Kidney epithelial cell (primary cell): ENCODE data around the gene CCR4. TPM values are rescaled to one million over a fixed set of nuclear protein-coding genes. Genes with fewer than 3 reads are reported as not detected.

Source experiments
- DNase-seq: peaks from one replicate; pipeline ENCODE4 v3.0.0-alpha.2; 2010; ENCODE audit warnings: low read depth
- H3K27me3 ChIP-seq: 2 replicates; pipeline ENCODE4 v1.6.0; 2011; ENCODE audit warnings: low read length; ENCODE audit not compliant: control insufficient read depth, insufficient read depth
- H3K36me3 ChIP-seq: 2 replicates; pipeline ENCODE4 v1.5.1; 2011; ENCODE audit warnings: low read length; ENCODE audit not compliant: control insufficient read depth, insufficient read depth
- H3K4me3 ChIP-seq: 2 replicates; pipeline ENCODE4 v1.5.1; 2011; ENCODE audit warnings: low read depth, mild to moderate bottlenecking, control low read depth, low read length
- total RNA-seq: library from RNA; depleted of rRNA; stranded (reverse); fragments of >200 nt; gene quantifications from 2 replicates; pipeline ENCODE4 v1.2.3, GENCODE V29; 2015
- TF ChIP-seq, protein P1 (sequence below): IDR thresholded peaks from 2 replicates; pipeline ENCODE4 v1.5.1; 2011; ENCODE audit warnings: mild to moderate bottlenecking, moderate library complexity, low read length, control low read depth, inconsistent platforms; ENCODE audit not compliant: insufficient read depth, poor library complexity, severe bottlenecking

The CCR4 gene
- total RNA-seq, 1 donor from 2014 or later, result not detected

DNA sequence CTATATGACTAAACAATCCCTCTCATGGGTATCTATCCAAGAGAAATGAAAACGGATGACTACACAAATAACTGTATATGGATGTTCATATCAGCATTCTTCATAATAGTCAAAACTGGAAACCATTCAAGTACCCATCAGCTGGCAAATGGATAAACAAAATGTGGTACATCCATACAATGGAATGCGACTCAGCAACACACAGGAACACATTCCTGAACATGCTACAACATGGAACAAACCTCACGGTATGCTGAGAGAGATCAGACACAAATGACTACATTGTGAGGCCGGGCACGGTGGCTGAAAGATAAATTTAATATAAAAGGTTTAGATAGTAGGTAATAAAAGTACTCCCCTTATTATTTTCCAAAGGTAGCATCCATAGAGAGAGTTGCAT, 42.6 kb downstream of the CCR4 start:
- Histone ChIP-seq H3K4me3 (no peak overlapping the region), H3K36me3 (no peaks in the 10 kb centered on the region), H3K27me3 (no peaks in the 10 kb centered on the region)
- TF ChIP-seq, protein P1, sequence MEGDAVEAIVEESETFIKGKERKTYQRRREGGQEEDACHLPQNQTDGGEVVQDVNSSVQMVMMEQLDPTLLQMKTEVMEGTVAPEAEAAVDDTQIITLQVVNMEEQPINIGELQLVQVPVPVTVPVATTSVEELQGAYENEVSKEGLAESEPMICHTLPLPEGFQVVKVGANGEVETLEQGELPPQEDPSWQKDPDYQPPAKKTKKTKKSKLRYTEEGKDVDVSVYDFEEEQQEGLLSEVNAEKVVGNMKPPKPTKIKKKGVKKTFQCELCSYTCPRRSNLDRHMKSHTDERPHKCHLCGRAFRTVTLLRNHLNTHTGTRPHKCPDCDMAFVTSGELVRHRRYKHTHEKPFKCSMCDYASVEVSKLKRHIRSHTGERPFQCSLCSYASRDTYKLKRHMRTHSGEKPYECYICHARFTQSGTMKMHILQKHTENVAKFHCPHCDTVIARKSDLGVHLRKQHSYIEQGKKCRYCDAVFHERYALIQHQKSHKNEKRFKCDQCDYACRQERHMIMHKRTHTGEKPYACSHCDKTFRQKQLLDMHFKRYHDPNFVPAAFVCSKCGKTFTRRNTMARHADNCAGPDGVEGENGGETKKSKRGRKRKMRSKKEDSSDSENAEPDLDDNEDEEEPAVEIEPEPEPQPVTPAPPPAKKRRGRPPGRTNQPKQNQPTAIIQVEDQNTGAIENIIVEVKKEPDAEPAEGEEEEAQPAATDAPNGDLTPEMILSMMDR, result no peak
- DNase-seq, result no peak

DNA sequence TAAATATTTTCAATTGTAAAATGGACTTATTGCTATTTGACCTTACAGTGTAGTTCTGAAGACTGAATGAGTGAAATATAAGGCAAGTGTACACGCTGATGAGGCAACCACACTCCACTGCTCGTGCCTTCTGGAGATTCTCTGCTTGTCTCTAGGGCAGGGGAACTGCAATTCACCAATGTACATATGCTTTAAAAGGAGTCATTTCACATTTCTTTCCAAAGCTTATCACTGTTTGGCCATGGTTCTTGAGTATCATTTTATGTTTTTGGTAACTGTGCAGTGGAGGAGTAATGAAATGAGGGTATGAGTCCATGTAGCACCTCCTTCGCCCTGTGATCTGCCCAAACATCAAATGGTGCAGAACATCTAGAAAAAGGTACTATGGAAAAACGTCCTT, 43.7 kb downstream of the CCR4 start:
- TF ChIP-seq, protein P1, result no peak
- Histone ChIP-seq H3K36me3 (no peaks in the 10 kb centered on the region), H3K27me3 (no peaks in the 10 kb centered on the region), H3K4me3 (no peak overlapping the region)
- DNase-seq, result no peak

DNA sequence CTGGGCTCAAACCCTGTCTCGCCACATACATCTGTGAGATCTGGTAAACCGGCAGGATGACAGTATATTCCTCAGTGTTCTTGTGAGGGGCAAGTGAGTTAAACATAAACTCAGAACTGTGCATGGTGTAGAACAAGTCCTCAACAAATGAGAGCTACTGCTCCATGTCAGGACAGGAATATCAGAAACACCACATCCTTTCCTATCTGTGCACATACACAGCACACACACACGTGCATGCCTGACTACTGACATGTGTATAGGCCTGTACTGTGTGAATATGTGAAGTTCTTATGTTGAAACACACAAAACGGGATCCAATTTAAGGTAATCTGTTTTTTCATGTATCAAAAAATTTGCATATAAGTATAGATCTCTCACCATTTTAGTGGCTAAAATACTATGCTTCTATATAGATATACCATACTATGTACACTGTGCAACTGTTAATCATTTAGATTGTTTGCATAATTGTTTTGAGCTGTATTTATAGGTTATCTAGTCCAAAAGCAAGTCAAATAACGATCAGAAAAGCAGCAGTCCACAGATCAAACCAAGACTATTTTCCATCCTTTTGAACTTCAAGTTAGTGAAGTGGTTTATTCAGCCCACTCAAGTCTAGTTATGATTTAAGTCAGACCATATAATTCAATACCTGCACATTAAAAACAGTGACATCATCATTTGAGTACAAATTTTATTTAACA, 44.8 kb downstream of the CCR4 start:
- Histone ChIP-seq H3K36me3 (no peaks in the 10 kb centered on the region), H3K4me3 (no peak overlapping the region), H3K27me3 (no peaks in the 10 kb centered on the region)
- TF ChIP-seq, protein P1, result no peak
- no peak for DNase-seq

DNA sequence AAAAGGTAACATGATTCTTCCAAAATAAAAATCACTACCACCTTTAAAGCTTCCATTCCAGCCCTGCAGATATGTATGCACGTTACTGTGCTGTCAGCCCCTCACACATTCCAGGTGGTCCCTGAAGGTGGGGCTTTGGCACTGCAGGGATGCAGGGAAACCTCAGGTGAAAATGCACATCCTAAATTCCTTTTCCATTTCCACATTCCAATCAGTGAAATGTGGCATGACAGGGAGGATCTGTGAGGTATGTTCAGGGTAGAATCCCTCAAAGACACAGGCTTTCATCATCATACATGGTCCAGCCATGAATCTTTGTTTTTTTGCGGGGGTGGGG, 45.3 kb downstream of the CCR4 start:
- H3K36me3 ChIP-seq, result no peaks in the 10 kb centered on the region
- TF ChIP-seq, protein P1, result no peak
- DNase-seq, result no peak

DNA sequence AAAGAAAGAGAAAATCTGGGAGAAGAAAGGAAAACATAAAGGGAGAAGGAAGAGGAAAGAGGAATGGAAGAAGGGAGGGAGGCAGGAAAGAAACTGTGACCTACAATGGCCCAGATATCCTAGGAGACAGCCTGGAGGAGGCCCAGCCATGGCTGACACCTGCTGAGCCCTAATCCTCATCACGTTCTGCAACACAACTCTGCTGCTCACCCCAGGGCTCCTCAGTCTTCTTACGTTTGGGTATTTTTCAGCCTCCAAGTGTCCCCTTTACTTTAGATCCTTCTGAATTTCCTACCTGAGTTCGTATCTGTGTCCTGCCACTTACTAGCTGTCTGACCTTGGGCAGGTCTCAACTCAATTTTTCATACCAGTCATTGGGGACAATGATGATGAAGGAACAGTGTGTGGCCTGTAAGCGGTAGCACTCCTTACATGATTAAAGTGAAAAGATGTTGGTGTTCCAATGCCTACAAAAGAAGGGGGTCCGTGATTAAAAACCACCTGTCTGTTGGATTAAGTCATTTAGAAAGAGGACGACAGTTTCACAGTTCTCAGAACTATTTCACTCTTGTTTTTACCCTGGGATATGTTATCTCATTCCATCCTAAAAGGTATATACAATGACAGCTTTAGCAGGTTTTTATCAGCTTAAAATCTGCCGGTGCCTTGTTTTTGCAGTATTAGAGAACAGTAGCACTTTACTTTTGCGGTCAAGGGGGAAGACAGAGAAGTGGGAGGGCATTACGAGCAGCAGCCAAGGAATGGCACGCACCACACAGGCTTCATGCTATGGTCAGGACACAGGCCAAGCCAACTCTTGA, 47.4 kb downstream of the CCR4 start:
- Histone ChIP-seq H3K36me3 (no peaks in the 10 kb centered on the region), H3K4me3 (no peak overlapping the region), H3K27me3 (no peaks in the 10 kb centered on the region)
- no peak for DNase-seq
- TF ChIP-seq, protein P1, result no peak

More for the DNA sequence above, 45.3 kb downstream of the CCR4 start:
- Histone ChIP-seq H3K27me3 (no peaks in the 10 kb centered on the region), H3K4me3 (no peak overlapping the region)
